ENCODE data around the gene DOCK4.
"Not testable (repeated sequence)": the region's sequence is repeated elsewhere in the genome, so short reads cannot be mapped to it uniquely, and the experiment has no call there.

DOCK4 gene

GRCh38 chr7:112206238-112206990 is at the start of gene DOCK4, which contains the start of gene ZNF277:
Gene DOCK4, minus strand, starts transcription at chr7:112206399. Its CDS starts 261 bp downstream, at chr7:112206138.
Gene ZNF277, plus strand, starts transcription at chr7:112206695. Its CDS starts 22 bp downstream, at chr7:112206717.
- no peak for FAIRE-seq

GRCh38 chr7:112255388-112255720 is 49.2 kb upstream of the DOCK4 start:
- FAIRE-seq = no peak

GRCh38 chr7:112254709-112255387 is 48.6 kb upstream of the DOCK4 start:
- FAIRE-seq = no peak

GRCh38 chr7:112254156-112254555 is 48.0 kb upstream of the DOCK4 start:
- no peak for FAIRE-seq

- FAIRE-seq = no peak
Observed at GRCh38 chr7:112252691-112253090, 46.5 kb upstream of the DOCK4 start.

GRCh38 chr7:112252141-112252540 is 45.9 kb upstream of the DOCK4 start:
- no peak for FAIRE-seq

- FAIRE-seq = not testable (repeated sequence)
Observed at GRCh38 chr7:112249967-112250366, 43.8 kb upstream of the DOCK4 start.

GRCh38 chr7:112248598-112248997 is 42.4 kb upstream of the DOCK4 start:
- no peak for FAIRE-seq

- FAIRE-seq = no peak
Observed at GRCh38 chr7:112238852-112239610, 32.8 kb upstream of the DOCK4 start.

- FAIRE-seq = no peak
Observed at GRCh38 chr7:112238330-112238729, 32.1 kb upstream of the DOCK4 start.

- FAIRE-seq = no peak
Observed at GRCh38 chr7:112236597-112236996, 30.4 kb upstream of the DOCK4 start.

- no peak for FAIRE-seq
Observed at GRCh38 chr7:112234147-112234546, 27.9 kb upstream of the DOCK4 start.

- FAIRE-seq = no peak
Observed at GRCh38 chr7:112233048-112233697, 27.0 kb upstream of the DOCK4 start.

GRCh38 chr7:112232212-112232978 is 26.2 kb upstream of the DOCK4 start:
- no peak for FAIRE-seq

GRCh38 chr7:112228632-112229031 is 22.4 kb upstream of the DOCK4 start:
- FAIRE-seq = no peak

GRCh38 chr7:112226701-112227276 is 20.6 kb upstream of the DOCK4 start:
- no peak for FAIRE-seq

GRCh38 chr7:112225006-112225405 is 18.8 kb upstream of the DOCK4 start:
- no peak for FAIRE-seq

GRCh38 chr7:112224186-112224585 is 18.0 kb upstream of the DOCK4 start:
- FAIRE-seq = no peak

- FAIRE-seq = no peak
Observed at GRCh38 chr7:112223310-112223709, 17.1 kb upstream of the DOCK4 start.

GRCh38 chr7:112220877-112221434 is 14.8 kb upstream of the DOCK4 start:
- FAIRE-seq = no peak

GRCh38 chr7:112215787-112216186 is 9.6 kb upstream of the DOCK4 start:
- FAIRE-seq = no peak

GRCh38 chr7:112214883-112215282 is 8.7 kb upstream of the DOCK4 start:
- FAIRE-seq = no peak

All from colon (tissue), 2 donors.